GM21447 (cell line): ENCODE results near the gene PPP1R12B.
"Not testable (repeated sequence)": the region's sequence is repeated elsewhere in the genome, so short reads cannot be mapped to it uniquely, and the experiment has no call there.

Experiments
- ATAC-seq: cut with Tn5 transposase; IDR thresholded peaks from one replicate; pipeline ENCODE4 v1.9.1; 2021; ENCODE audit not compliant: unreplicated experiment

Gene PPP1R12B

DNA sequence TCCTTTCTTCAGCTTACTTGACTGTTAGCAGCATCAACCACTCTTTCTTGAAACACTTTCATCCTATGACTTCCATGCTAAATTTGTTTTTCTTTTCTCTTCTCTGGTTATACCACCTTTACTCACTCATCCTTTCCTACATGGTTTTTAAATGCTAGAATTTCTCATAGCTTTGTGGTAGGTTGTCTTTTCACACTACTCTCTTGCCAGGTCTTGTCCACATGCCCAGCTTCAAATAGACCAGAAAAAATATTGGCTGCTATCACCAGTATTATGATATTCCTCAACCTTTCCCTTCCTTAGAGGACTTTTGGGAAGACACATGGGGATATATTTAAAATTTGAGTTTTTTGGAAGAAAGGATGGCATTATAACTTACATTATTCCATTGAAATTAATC is 48.8 kb downstream of the PPP1R12B start:
- ATAC-seq, result no peak

DNA sequence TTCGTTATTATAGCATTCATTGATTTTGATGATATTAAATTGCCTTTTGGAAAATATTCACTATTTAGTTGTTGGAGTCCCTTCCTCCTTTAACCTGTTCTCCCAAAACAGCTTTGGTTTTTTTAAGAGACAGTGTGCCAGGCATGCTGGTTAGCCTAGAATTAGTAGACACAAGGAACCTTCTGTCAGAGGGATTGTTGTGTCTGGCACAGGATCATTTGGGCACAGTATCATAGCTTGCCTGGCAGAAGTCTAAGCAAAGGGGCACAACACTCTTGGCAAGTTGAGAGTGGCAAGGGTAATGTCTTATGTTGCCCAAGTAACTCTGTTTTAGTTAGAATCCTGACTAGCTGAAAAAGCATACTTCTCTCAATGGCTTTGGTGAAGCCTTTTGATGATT is 49.9 kb downstream of the PPP1R12B start:
- not testable (repeated sequence) for ATAC-seq

- ATAC-seq, result not testable (repeated sequence)
Observed at GRCh38 chr1:202401771-202402170, 53.3 kb downstream of the PPP1R12B start.

GRCh38 chr1:202403381-202403780 is 54.9 kb downstream of the PPP1R12B start:
- ATAC-seq, result not testable (repeated sequence)

DNA sequence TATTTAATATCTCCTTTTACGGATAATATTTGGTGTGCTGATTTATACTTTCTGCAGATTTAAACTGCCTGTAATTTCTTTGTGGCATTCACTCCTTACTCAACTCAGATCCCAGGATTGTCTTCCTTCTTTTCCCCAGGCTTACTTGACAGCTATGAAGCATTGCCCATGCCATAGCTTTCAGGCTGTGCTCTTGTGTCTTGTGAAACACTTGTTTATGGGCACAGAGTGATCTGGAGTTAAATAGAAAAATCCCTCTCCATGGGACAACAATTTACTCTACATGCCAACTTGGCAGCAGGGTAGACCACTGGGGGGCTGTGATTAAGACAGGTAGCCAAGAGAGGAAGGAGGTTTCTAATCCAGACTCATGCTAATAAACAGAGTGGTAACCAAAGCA is 57.4 kb downstream of the PPP1R12B start:
- ATAC-seq, result no peak

GRCh38 chr1:202406896-202407295 is 58.4 kb downstream of the PPP1R12B start:
- ATAC-seq, result not testable (repeated sequence)

GRCh38 chr1:202407378-202407777 is 58.9 kb downstream of the PPP1R12B start:
- not testable (repeated sequence) for ATAC-seq

DNA sequence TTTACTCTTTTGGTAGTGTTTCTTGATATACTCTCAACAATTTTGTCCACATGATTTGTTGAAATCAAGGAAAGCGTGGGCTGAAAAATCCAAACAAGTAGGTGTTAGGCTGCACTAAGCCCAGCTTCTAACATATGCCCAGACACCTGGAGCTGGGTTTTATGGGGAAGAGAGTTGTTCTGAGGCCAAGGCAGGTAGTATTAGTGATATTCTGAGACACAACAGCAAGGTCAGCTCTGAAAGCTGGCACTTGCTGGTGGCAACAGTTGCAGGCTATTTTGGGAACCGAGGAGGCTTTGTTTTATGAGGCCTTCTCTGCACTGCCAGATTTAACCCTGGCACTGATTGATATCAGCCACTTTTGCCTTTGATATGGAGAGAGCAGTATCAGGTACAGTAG is 61.8 kb downstream of the PPP1R12B start:
- ATAC-seq, result not testable (repeated sequence)

- not testable (repeated sequence) for ATAC-seq
Observed at GRCh38 chr1:202410854-202411357, 62.4 kb downstream of the PPP1R12B start.

DNA sequence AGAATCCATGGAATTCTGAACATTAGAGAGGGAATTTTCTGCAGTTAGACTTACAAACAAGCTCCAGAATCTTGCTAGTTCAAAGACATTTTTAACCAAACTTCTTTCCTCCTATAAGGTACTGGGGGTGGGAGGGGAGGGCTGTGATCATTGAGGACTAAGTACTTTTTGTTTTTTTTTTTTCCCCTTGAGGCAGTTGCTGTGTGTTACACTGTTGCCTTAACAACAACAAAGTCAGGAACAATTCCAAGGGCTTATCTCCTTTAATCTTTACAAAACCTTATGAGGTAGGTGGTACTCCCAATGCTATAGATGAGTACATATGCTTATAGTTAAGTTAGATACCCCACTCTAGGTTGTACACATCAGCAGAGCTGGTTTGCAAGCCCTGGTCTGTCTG is 62.9 kb downstream of the PPP1R12B start:
- no peak for ATAC-seq

DNA sequence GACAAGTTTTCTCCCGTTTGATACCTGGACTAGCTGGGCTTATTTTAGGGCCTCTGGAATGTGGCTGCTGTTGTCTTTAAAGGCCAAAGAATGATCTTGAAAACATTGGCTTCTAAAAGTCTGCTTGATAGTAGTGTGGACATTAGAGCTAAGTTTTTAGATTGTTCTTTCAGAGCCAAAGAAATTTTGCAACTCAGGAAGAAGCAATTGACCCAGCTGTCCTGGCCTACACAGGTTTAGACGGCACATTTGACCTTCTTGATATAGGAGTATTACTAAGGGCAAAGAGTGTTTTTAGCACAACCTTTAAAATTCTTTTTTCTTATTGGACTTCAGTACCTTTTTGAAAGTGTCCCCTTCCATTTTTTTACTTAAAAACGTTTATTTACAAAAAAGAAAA is 63.9 kb downstream of the PPP1R12B start:
- ATAC-seq, result not testable (repeated sequence)

DNA sequence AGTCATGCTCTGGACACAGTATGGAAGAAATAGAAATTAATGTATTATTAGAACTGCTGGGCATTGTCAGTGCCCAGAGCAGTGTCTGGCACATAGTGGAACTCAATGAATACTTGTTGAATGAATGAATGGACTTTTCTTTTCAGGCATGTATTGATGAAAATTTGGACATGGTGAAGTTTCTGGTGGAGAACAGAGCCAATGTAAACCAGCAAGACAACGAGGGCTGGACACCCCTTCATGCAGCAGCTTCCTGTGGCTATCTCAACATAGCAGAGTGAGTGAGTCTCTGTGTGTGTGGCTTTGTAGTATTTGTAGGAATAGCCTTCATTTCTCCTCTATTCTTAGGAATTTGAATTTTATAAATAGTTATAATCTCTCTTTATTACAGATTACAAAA is 68.1 kb downstream of the PPP1R12B start:
- no peak for ATAC-seq

GRCh38 chr1:202417141-202417540 is 68.6 kb downstream of the PPP1R12B start:
- ATAC-seq, result not testable (repeated sequence)

DNA sequence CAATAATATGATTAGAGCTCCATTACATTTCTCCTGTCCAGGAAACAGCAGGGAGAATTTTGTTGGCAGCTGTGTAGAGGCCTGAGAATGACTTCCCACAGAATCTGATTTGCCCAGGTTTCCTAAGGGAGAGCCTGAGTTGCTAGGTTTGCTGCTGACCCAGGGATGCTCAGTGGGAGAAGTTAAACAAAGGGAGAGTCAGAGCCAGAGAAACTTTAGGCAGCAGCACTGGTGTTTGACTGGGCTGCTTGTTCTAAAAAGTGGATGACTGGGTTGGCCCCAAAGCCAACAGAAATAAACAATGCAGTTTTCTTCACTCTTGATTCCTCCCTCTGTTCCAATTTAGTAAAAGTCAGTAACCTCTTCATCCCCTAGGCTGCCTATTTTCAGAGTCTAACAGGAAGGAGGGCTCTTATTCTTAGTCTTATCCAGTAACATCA is 69.3 kb downstream of the PPP1R12B start:
- ATAC-seq, result not testable (repeated sequence)

- ATAC-seq, result not testable (repeated sequence)
Observed at GRCh38 chr1:202419731-202420130, 71.2 kb downstream of the PPP1R12B start.

GRCh38 chr1:202420422-202421094 is 72.1 kb downstream of the PPP1R12B start:
- ATAC-seq, result not testable (repeated sequence)

DNA sequence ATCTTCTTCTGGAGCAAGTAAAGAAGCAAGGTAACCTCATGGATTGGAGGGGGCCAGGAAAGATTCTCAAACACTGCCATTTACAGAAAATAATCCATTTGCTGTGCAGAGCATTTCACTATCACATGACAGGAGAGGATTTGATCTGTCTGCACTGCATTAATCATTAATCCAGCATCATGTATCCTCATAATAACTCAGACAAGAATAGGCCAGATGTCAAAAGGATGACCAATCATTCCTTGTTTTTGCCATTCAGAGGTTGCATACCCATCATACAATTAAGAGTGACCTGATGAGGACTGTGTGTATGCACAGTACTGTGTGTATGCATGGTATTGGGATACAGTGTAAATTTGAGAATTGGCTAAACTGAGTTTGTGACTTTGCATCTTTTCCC is 74.2 kb downstream of the PPP1R12B start:
- not testable (repeated sequence) for ATAC-seq

DNA sequence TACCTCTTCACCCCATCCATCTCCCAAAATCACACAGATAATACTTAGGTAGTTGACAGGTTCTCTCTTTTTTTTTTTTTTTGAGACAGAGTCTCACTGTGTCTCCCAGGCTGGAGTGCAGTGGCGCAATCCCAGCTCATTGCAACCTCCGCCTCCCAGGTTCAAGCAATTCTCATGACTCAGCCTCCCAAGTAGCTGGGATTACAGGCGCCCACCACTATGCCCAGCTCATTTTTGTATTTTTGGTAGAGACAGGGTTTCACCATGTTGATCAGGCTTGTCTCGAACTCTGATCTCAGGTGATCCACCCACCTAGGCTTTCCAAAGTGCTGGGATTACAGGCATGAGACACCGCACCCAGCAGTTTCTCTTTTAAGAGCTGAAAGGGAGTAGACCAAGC is 75.8 kb downstream of the PPP1R12B start:
- not testable (repeated sequence) for ATAC-seq

DNA sequence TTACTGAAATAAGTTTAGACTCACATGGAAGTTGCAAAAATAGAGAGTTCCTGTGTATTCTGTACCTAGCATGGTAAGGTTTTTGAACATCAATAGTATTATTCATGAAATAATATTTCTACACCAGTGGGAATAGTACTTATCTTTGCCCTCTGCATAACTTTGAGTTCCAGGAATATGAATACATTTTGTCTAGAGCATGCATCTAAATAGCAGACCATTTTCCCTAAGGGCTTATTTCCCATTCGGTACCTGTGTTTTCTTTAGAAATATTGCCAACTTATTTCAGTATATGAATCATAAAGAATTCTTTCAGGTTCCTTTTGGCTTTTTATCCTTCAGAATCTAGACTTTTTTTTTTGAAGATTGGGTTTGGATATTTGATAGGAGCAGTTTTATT is 81.6 kb downstream of the PPP1R12B start:
- ATAC-seq, result not testable (repeated sequence)

- not testable (repeated sequence) for ATAC-seq
Observed at GRCh38 chr1:202432338-202432737, 83.8 kb downstream of the PPP1R12B start.

- no peak for ATAC-seq
Observed at GRCh38 chr1:202433155-202434043, 84.9 kb downstream of the PPP1R12B start.

DNA sequence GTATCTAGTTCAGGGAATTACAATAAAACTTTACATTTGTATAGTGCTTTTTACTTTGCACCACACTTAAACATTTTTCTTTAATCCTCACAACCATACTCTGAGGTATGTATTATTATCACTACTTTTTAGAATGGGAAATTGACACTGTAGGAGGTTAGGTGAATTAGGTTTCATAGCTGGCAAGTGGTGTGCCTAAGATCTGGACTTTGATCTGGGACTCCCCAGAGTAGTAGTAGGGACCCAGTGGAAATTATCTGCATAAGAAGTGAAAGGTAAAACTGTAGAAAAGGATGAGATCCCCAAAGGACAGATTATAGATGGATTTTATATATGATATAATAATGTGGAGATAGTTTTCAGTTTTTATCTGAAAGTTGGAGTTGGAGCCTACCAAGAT is 85.6 kb downstream of the PPP1R12B start:
- ATAC-seq, result no peak
